ENCODE data around the gene CTCF.
A peak's percentile ranks its signal among the peaks of the same experiment; 100 is the strongest.

CTCF gene

DNA sequence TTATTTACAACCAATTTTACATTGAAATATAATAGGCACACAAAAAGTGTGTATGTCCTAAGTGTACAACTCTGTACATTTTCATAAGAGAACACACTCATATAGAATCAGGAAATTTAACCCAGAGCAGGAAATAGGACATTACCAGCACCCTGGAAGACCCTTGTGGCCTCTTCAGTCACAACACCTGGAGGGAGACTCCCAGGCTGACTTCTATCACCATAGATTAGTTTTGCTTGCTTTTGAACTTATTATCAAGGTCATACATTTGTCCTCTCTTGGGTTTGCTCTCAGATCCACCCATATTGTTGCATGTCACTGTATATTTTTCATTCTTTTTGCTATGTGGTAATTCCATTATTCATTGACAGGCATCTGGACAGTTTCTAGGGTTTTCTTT is 27.9 kb upstream of the CTCF start:
- no peak for DNase-seq

DNA sequence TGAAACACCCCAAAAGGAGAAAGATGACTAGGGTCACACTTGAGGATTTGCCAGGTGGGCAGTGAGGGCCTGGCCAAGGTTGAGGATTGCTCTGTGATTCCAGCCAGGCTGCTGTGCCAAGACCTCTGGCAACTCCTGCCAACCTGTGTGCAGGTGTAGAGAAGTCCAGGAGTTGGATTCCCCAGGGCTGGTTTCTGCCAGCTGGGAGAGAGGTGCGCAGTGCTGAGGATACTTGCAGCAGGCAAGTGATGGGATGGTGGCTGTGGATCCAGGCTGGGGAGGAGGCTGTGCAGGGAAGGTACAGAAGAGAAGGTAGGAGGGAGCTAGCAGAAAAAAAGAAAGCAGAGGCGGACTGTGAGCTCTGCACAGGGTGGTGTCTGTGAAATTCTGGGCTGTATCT is 27.1 kb upstream of the CTCF start:
- DNase-seq, result no peak

DNA sequence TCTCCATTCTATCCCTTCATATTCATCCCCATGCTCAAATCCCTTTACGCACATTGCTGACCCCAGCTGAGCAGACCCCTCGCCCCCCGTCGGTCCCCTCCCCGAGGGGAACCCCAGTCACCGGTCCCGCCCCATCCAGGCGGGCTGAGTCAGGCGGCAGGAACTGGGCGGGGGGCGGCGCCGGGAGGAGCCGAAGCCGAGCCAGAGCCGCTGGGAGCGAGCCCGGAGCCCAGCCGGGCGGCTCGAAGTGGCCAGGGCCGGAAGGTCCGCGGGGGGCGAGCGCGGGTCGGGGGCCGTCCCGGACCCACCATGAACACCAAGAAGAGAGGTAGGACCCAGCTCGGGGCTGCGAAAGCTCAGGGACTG is 25.1 kb upstream of the CTCF start:
- peak; percentile 55 for DNase-seq

DNA sequence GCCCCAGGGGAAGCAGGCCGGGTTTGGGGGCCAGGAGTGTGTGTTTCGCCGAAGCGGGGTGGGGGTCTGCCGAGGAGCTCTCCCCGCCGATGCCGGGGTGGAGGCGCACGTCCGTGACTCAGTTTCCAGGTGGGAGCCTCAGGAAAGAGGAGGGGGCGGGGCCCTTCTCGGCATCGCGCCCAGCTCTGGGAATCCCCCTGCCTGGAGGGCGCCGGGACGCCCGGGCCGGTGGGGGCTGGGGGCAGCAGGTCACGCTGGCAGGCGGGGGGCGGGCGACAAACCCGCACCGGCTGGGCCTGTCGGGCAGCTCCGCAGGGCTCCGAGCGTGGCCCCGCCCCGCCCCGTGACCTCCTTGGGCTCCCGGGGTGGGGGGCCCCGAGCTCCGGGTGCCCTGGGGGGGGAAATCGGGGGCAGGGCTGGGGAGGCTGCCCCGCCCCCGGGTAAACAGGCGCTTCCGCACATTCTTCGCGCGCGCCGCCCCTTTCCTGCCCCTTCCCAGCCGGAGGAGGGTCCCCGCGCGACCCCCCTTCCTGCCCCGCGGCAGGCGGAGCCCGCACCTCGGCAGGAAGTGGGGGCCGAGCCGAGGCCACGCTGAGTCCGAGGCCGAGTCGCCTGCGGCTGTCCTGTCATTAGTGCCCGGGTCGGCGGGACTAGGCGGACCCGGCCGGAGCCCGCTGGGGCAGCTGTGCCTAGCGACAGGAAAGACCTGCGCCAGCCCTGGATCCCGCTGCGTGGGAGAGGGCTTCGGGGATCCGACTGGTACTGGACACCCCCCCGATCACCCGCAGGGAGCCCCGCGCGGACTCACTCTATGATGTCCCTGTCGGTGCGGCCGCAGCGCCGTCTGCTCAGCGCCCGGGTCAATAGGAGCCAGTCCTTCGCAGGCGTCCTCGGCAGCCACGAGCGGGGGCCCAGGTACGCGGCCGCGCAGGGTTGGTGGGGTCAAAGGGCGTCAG is 24.4 kb upstream of the CTCF start:
- DNase-seq, result peak; percentile 60

GRCh38 chr16:67538666-67539101 is 23.6 kb upstream of the CTCF start:
- DNase-seq, result no peak

DNA sequence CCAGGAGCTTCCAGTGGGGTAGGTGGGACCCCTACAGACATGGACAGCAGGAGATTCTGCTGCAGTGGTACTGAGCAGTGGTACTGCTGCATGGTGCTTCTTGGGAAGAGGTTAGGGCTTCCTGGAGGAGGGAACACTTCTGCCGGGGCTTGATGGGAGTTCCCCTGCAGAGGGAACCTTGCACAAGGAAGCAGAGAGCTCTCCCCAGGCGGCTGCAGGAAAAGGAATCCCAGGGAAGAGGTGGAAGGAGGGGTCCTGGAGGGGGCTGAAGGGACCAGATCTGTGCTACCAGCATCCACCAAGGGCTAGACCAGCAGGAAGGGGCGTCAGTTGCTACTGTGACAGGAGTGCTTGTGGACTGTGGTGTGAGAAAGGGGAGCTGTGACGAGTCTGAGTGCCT is 23.1 kb upstream of the CTCF start:
- DNase-seq, result no peak

- DNase-seq, result no peak
Observed at GRCh38 chr16:67539691-67540635, 22.4 kb upstream of the CTCF start.

GRCh38 chr16:67540756-67541155 is 21.6 kb upstream of the CTCF start:
- DNase-seq, result no peak

DNA sequence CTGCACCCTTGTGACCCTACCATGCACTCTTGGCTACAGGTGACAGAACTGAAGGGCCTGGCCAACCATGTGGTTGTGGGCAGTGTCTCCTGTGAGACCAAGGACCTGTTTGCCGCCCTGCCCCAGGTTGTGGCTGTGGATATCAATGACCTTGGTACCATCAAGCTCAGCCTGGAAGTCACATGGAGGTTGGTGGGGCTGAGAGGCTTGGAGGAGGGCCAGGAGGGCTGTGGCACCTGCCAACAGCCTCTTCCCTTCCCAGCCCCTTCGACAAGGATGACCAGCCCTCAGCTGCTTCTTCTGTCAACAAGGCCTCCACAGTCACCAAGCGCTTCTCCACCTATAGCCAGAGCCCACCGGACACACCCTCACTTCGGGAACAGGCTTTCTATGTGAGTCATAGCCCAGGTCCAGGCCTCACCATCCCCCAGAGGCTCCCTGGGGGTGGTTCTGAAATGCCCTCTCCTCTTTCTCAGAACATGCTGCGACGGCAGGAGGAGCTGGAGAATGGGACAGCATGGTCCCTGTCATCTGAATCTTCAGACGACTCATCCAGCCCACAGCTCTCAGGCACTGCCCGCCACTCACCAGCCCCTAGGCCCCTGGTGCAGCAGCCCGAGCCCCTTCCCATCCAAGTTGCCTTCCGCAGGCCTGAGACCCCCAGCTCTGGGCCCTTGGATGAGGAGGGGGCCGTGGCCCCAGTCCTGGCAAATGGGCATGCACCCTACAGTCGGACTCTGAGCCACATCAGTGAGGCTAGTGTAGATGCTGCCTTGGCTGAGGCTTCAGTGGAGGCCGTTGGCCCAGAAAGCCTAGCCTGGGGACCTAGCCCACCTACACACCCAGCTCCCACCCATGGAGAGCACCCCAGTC is 20.7 kb upstream of the CTCF start:
- DNase-seq, result no peak

GRCh38 chr16:67542464-67542863 is 19.9 kb upstream of the CTCF start:
- DNase-seq, result peak; percentile 66

DNA sequence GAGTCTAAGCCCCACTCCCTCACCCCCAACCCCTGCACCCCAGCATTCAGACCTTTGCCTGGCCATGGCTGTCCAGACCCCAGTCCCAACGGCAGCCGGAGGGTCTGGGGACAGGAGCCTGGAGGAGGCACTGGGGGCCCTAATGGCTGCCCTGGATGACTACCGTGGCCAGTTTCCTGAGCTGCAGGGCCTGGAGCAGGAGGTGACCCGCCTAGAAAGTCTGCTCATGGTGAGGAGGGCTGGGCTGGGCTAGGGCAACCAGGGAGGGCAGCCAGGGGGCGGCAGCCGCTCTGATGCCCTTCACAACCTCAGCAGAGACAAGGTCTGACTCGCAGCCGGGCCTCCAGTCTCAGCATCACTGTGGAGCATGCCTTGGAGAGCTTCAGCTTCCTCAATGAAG is 19.3 kb upstream of the CTCF start:
- DNase-seq, result no peak

DNA sequence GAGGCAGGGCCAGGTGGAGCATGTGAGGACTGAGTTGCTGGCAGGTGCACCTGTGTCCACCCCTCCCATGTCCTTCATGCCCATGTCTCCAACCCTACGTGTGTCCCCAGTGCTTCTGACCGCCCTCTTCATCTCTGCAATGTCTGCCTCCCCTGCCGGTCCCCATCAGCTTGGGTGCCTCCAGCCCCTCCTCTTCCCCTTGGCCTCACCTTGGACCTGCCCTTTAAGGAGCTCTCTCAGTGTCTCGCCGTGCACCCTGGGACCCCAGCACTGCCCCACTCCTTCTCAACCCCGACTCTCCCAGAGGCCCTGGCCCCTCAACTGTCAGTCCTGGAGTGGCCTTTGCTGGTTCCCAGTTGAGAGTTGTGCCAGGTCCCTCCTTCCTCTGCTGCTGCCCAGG is 18.7 kb upstream of the CTCF start:
- no peak for DNase-seq

DNA sequence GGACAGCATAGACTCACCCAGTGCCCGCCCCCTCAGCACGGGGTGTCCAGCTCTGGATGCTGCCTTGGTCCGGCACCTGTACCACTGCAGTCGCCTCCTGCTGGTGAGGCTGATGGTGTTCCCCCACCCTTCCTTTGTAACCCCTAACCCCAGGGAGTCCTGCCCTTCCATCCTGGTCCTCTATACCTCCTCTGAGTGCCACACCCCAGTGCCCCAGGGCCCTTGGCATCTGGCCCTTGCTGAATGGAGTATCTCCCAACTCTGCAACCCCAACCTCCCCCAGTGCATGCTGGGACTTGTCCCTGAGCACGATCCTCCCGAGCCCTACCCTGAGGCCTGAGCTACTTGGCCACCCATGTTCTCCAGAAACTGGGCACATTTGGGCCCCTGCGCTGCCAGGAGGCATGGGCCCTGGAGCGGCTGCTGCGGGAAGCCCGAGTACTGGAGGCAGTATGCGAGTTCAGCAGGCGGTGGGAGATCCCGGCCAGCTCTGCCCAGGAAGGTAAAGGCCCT is 17.9 kb upstream of the CTCF start:
- DNase-seq, result no peak

GRCh38 chr16:67544844-67545664 is 17.3 kb upstream of the CTCF start:
- DNase-seq, result no peak

DNA sequence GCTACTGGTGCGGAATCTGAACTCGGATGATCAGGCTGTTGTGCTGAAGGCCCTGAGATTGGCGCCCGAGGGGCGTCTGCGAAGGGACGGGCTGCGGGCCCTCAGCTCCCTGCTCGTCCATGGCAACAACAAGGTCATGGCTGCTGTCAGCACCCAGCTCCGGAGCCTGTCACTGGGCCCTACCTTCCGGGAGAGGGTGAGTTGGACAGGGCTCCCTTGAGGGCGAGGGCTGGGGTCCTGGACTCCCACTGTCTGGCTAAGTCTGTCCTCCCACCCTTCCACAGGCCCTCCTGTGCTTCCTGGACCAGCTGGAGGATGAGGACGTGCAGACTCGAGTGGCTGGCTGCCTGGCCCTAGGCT is 16.7 kb upstream of the CTCF start:
- no peak for DNase-seq

DNA sequence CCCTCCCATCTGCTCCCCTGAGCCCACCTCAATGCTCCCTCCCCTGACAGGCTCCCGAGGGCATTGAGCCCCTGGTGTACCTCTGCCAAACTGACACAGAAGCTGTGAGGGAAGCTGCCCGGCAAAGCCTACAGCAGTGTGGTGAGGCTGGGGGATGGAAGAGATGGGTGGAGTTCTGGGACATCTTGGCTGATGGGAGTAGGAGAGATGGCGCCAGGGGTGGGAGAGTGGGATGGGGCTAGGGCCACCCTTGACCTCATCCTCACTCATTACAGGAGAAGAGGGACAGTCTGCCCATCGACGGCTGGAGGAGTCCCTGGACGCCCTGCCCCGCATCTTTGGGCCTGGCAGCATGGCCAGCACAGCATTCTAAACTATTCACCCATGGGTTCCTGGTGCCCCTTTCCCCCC is 16.2 kb upstream of the CTCF start:
- no peak for DNase-seq

- peak; percentile 49 for DNase-seq
Observed at GRCh38 chr16:67546761-67547422, 15.4 kb upstream of the CTCF start.

DNA sequence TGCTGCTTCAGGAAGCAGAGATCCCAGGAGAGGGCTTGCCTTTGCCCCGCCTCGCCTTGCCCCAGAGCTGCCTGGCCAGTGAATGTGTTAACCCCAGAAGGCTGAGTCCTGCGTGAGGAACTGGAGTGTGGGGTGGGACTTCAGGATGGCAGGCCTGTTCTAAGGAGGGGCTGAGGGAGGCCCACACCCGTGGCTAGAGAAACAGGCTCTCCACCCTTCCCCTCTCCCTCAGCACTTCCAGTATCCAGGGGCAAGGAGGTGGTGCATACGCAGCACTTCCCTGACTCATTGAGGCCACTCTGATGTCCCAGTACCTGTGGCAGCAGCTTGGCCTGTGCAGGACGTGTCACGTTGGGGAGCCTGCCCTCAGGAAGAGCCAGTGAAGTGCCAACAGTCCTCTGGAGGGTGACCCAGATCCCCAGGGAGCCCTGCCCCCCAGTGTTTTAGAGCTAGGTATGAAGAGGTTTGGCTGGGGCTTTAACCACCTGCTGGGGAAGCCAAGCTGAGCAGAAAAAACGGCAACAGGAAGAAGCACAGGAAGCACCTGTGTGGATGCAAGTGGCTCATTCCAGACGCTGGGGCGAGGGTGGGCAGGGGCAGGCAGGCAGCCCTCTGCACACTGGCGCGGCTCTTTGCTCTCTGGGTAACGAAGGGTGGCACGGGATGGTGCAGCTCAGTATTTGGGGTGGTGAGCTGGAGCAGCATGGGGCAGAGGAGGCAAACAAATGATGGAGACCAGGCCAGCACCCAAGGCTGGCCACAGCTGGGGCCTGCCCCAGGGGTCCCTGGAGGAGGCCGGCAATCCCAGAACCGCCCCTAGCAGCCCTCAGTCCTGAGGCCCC is 14.7 kb upstream of the CTCF start:
- DNase-seq, result no peak

DNA sequence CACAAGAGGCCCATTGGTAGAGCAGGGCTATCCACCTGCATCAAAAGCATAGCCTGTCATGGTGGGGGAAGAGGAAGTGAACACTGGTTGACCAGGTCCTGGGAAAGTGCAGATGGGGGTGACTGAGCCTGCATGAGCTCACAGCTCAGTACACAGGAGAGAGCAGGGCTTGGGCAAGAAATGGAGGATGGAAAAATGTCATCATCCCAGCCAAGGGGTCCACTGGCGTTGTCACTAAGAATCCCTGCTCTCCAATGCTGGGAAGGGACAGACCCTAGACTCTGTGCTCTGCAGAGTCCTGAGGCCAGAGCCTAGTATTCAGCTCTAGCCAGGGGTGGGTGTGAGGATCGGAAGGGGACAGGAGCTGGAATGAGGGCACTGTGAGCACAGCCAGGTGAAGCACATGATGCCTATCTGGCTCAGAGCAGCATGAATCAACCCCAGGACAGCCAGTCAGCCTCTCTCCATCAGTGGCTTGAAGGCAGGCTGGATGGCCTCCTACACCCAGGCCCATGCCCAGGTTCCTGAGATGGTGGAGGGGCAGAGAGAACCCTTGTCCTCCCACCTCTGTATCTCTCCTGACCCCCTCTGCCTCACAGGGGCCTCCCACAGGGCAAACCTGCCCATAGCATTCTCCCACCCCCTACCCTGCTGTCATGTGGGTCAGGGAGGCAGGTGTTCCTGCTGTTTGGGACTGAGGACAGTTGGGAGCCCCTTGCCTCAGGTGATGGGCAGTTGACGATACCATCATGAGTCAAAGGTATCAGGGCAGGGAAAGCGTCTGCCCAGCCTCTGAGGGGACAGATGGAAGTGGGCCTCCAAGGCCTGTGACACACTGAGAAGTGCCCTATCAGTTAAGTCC is 13.8 kb upstream of the CTCF start:
- no peak for DNase-seq
